Keratinocyte (primary cell): ENCODE data around the gene RET. TPM values are rescaled to one million over a fixed set of nuclear protein-coding genes. Genes with fewer than 3 reads are reported as not detected.

Experiments
- DNase-seq: peaks from one replicate; pipeline ENCODE4 v3.0.0-alpha.2; 2011; ENCODE audit warnings: low read depth, missing footprints, low spot score
- FAIRE-seq: peaks from 2 replicates; lab custom pipeline; 2011; peaks lifted over from hg19 to GRCh38; lab: Jason Lieb, UNC
- H2AFZ ChIP-seq: 2 replicates; pipeline ENCODE4 v1.6.0; 2012; ENCODE audit warnings: low read length, control low read depth, inconsistent platforms; ENCODE audit not compliant: control insufficient read depth
- H3K27ac ChIP-seq: 2 replicates; pipeline ENCODE4 v1.5.1; 2011; ENCODE audit warnings: low read length; ENCODE audit not compliant: control insufficient read depth, insufficient read depth
- H3K27me3 ChIP-seq: 3 replicates; pipeline ENCODE4 v1.6.0; 2011; ENCODE audit warnings: low read length; ENCODE audit not compliant: control insufficient read depth, insufficient read depth; ENCODE audit errors: extremely low read depth
- H3K36me3 ChIP-seq, 2 experiments: 2 replicates in 1 of 2; 3 replicates in 1 of 2; pipeline ENCODE4 v1.5.1; 2011; ENCODE audit warnings: low read length in 2 of 2, mild to moderate bottlenecking in 1 of 2; ENCODE audit not compliant: control insufficient read depth in 2 of 2, insufficient read depth in 2 of 2; ENCODE audit errors: extremely low read depth in 1 of 2
- H3K4me1 ChIP-seq: 3 replicates; pipeline ENCODE4 v1.5.1; 2011; ENCODE audit warnings: low read length; ENCODE audit not compliant: control insufficient read depth, insufficient read depth; ENCODE audit errors: extremely low read depth
- H3K4me2 ChIP-seq: 3 replicates; pipeline ENCODE4 v1.6.0; 2011; ENCODE audit warnings: low read depth, low read length; ENCODE audit not compliant: control insufficient read depth, insufficient read depth; ENCODE audit errors: extremely low read depth
- H3K4me3 ChIP-seq, 3 experiments: fragments of 200-600 bp in 1 of 3; sonication (generic) in 1 of 3; 2 replicates in 2 of 3; 3 replicates in 1 of 3; pipeline ENCODE4 v1.5.1; 2011 to 2016; ENCODE audit warnings: low read length in 3 of 3, mild to moderate bottlenecking in 3 of 3, control low read depth in 2 of 3, inconsistent platforms in 1 of 3, low read depth in 1 of 3, mixed read lengths in 1 of 3, mixed run types in 1 of 3, moderate library complexity in 1 of 3; ENCODE audit not compliant: control insufficient read depth in 2 of 3, insufficient read depth in 2 of 3; ENCODE audit errors: extremely low read depth in 1 of 3
- H3K79me2 ChIP-seq: 2 replicates; pipeline ENCODE4 v1.6.0; 2012; ENCODE audit warnings: low read length; ENCODE audit not compliant: control insufficient read depth, insufficient read depth
- H3K9ac ChIP-seq: 3 replicates; pipeline ENCODE4 v1.6.0; 2011; ENCODE audit warnings: low read length; ENCODE audit not compliant: control insufficient read depth, insufficient read depth; ENCODE audit errors: extremely low read depth
- H3K9me1 ChIP-seq: 3 replicates; pipeline ENCODE4 v1.6.0; 2011; ENCODE audit warnings: low read length; ENCODE audit not compliant: control insufficient read depth, insufficient read depth; ENCODE audit errors: extremely low read depth
- H3K9me3 ChIP-seq: 2 replicates; pipeline ENCODE4 v1.5.1; 2012; ENCODE audit warnings: low read depth, low read length; ENCODE audit not compliant: control insufficient read depth
- H4K20me1 ChIP-seq: 3 replicates; pipeline ENCODE4 v1.6.0; 2011; ENCODE audit warnings: low read length; ENCODE audit not compliant: control insufficient read depth, insufficient read depth; ENCODE audit errors: extremely low read depth
- EZH2 ChIP-seq: IDR thresholded peaks from one replicate; pipeline ENCODE4 v1.6.1; 2012; ENCODE audit warnings: inconsistent platforms, mild to moderate bottlenecking, low read length, moderate library complexity
- dilution Hi-C: fragments of 300-500 bp; cut with MboI; formaldehyde crosslinking; loops from one replicate; pipeline ENCODE4 v1.7.0; 2020; ENCODE audit warnings: low sequenced_read_pairs; ENCODE audit not compliant: extremely low pct_ligation_motif_present
- polyA plus RNA-seq, 5 experiments: library from polyadenylated mRNA; depleted of rRNA in 3 of 5; stranded (reverse) in 3 of 5; stranded (forward) in 1 of 5; unstranded in 1 of 5; fragments of >200 nt; gene quantifications; 1 replicate in 1 of 5; 2 replicates in 3 of 5; 3 replicates in 1 of 5; pipeline versions ENCODE4 v1.2.1 to v1.2.3, GENCODE V29; 2011 to 2012; ENCODE audit warnings: missing spikeins in 2 of 5, low read depth in 1 of 5, low replicate concordance in 1 of 5
- TF ChIP-seq, protein P1 (sequence below), 3 experiments: IDR thresholded peaks in 1 of 3; conservative IDR thresholded peaks in 1 of 3; optimal IDR thresholded peaks in 1 of 3; 2 replicates in 2 of 3; 3 replicates in 1 of 3; pipeline versions ENCODE3 to v1.5.1; 2011; ENCODE audit warnings: low read length in 3 of 3, mild to moderate bottlenecking in 3 of 3, moderate library complexity in 2 of 3, control low read depth in 1 of 3, inconsistent platforms in 1 of 3; ENCODE audit not compliant: insufficient read depth in 2 of 3; ENCODE audit errors: extremely low read depth in 1 of 3

The RET gene
- polyA plus RNA-seq, 1 donor (not counting 4 experiments of a cell fraction or from before 2014, with no cell fraction given): 0.21 TPM

DNA sequence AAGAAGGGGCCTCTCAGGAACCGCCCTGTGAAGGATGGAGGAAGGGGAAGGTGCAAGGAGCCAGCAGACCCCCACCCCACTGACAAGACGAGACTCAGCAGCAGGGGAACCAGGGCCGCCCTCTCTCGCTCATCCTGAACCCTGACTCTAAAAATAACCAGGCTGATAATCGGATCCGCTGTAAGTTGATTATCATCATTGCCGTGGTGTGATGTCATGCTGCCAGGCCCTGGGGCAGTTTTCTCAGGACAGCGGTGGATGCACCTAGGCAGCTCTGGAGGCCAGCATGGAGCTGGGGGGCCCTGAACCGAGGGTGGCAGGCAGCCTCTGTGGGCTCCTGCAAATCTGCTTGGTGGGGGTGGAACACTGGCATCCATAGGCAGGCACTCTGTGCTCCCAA is 7.9 kb downstream of the RET start:
- Histone ChIP-seq H3K4me1 (no peaks in the 10 kb centered on the region), H3K9ac (no peak overlapping the region), H3K36me3 (no peaks in the 10 kb centered on the region), H3K4me3 (no peak overlapping the region), H4K20me1 (no peaks in the 10 kb centered on the region), H3K9me3 (no peaks in the 10 kb centered on the region), H3K79me2 (no peaks in the 10 kb centered on the region), H3K9me1 (no peaks in the 10 kb centered on the region), H3K27me3 (peaks cover 10% of the 10 kb centered on the region), H3K27ac (no peak overlapping the region), H2AFZ (no peak overlapping the region), H3K4me2 (no peak overlapping the region)
- dilution Hi-C loops: no loop called here
- TF ChIP-seq, protein P1, sequence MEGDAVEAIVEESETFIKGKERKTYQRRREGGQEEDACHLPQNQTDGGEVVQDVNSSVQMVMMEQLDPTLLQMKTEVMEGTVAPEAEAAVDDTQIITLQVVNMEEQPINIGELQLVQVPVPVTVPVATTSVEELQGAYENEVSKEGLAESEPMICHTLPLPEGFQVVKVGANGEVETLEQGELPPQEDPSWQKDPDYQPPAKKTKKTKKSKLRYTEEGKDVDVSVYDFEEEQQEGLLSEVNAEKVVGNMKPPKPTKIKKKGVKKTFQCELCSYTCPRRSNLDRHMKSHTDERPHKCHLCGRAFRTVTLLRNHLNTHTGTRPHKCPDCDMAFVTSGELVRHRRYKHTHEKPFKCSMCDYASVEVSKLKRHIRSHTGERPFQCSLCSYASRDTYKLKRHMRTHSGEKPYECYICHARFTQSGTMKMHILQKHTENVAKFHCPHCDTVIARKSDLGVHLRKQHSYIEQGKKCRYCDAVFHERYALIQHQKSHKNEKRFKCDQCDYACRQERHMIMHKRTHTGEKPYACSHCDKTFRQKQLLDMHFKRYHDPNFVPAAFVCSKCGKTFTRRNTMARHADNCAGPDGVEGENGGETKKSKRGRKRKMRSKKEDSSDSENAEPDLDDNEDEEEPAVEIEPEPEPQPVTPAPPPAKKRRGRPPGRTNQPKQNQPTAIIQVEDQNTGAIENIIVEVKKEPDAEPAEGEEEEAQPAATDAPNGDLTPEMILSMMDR (optimal IDR thresholded peaks at IDR 0.05 in 1 of 3, IDR thresholded peaks at IDR 0.05 in 1 of 3, conservative IDR thresholded peaks at IDR 0.05 in 1 of 3; ENCODE audit: extremely low read depth in 1 of 3, insufficient read depth in 2 of 3, low read length in 3 of 3): no peak
- no peak for TF ChIP-seq EZH2
- FAIRE-seq (no peak), DNase-seq (no peak)

DNA sequence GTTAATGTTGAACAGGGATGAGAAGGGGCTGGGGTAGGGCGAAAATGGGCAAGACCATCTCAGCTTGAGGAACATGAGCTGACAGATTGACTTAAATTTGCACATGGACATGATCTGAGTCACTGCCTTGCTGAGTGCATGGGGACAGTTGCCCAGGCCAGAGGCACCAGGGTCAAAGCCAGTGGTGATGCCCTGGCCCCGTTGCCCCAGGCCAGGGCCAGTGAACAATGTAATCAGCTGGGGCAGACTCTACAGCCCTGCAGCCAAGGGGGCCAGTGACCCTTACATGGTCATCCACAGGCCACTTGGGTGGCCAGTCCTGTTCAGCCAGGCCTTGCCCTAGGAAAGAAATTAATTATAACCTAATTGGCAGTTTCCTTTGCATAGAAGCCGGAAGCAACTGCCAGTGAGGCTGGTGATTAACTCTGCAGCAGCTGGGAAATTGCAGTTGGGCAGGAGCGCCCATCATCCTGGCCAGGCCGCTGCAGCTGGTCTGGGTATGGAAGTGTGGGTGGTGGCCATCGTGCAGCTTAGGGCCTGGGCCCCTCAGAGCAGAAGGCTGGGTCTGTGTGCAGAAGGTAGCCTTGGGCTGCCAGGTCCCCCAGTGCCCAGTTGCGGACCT is 9.6 kb downstream of the RET start:
- Histone ChIP-seq H3K9ac (no peak overlapping the region), H3K4me1 (no peaks in the 10 kb centered on the region), H3K36me3 (no peaks in the 10 kb centered on the region), H3K79me2 (no peaks in the 10 kb centered on the region), H3K9me1 (no peaks in the 10 kb centered on the region), H3K9me3 (no peaks in the 10 kb centered on the region), H4K20me1 (no peaks in the 10 kb centered on the region), H3K27me3 (peaks cover 10% of the 10 kb centered on the region), H3K4me3 (no peak overlapping the region), H3K27ac (no peak overlapping the region), H3K4me2 (no peak overlapping the region), H2AFZ (no peak overlapping the region)
- FAIRE-seq: no peak
- dilution Hi-C loops: no loop called here
- TF ChIP-seq, protein P1 (optimal IDR thresholded peaks at IDR 0.05 in 1 of 3, IDR thresholded peaks at IDR 0.05 in 1 of 3, conservative IDR thresholded peaks at IDR 0.05 in 1 of 3; ENCODE audit: extremely low read depth in 1 of 3, insufficient read depth in 2 of 3, low read length in 3 of 3): no peak
- TF ChIP-seq EZH2: no peak
- DNase-seq: no peak
